ENCODE measurements around the gene BRINP3. TPM values are rescaled to one million over a fixed set of nuclear protein-coding genes. Genes with fewer than 3 reads are reported as not detected.

The BRINP3 gene
- total RNA-seq, 1 donor from 2014 or later: not detected

- FAIRE-seq (no peak), DNase-seq (ENCODE audit: low read depth) (no peak)
- Histone ChIP-seq H3K27ac (ENCODE audit: low read depth, low read length) (no peak overlapping the region), H2AFZ (ENCODE audit: low read depth, low read length) (no peak overlapping the region), H3K79me2 (ENCODE audit: insufficient read depth, low read length) (no peaks in the 10 kb centered on the region), H4K20me1 (ENCODE audit: insufficient read depth, low read length) (no peaks in the 10 kb centered on the region), H3K27me3 (ENCODE audit: insufficient read depth, low read length) (no peaks in the 10 kb centered on the region), H3K36me3 (ENCODE audit: insufficient read depth, low read length) (no peaks in the 10 kb centered on the region), H3K9ac (ENCODE audit: low read length) (no peak overlapping the region), H3K4me3 (ENCODE audit: insufficient read depth, low read depth, low read length) (no peak overlapping the region), H3K4me2 (ENCODE audit: low read length) (no peak overlapping the region), H3K9me3 (ENCODE audit: insufficient read depth, low read depth, low read length) (no peaks in the 10 kb centered on the region), H3K4me1 (ENCODE audit: insufficient read depth, low read length) (no peaks in the 10 kb centered on the region)
- no peak for TF ChIP-seq EZH2 (IDR thresholded peaks at IDR 0.05; ENCODE audit: insufficient read depth, low read length)
- no peak for TF ChIP-seq CTCF (IDR thresholded peaks at IDR 0.05; ENCODE audit: insufficient read depth, low read depth, low read length)
- no peaks in the 10 kb centered on the region for H3K27me3 Mint-ChIP-seq (ENCODE audit: low read depth, unreplicated experiment)
- no peak overlapping the region for H3K27ac Mint-ChIP-seq (ENCODE audit: unreplicated experiment)
- no peak overlapping the region for H3K4me3 Mint-ChIP-seq (ENCODE audit: unreplicated experiment)
- no peaks in the 10 kb centered on the region for H3K36me3 Mint-ChIP-seq (ENCODE audit: low read depth, unreplicated experiment)
- no peaks in the 10 kb centered on the region for H3K4me1 Mint-ChIP-seq (ENCODE audit: low read depth, unreplicated experiment)
- no peaks in the 10 kb centered on the region for H3K9me3 Mint-ChIP-seq (ENCODE audit: unreplicated experiment)
These were observed 285.0 kb downstream of the BRINP3 start for GRCh38 chr1:190192627-190193026.

GRCh38 chr1:190183588-190183987 is 294.1 kb downstream of the BRINP3 start:
- Histone ChIP-seq H4K20me1 (ENCODE audit: insufficient read depth, low read length) (no peaks in the 10 kb centered on the region), H3K36me3 (ENCODE audit: insufficient read depth, low read length) (no peaks in the 10 kb centered on the region), H3K9ac (ENCODE audit: low read length) (no peak overlapping the region), H2AFZ (ENCODE audit: low read depth, low read length) (no peak overlapping the region), H3K4me1 (ENCODE audit: insufficient read depth, low read length) (peaks cover 8% of the 10 kb centered on the region), H3K4me3 (ENCODE audit: insufficient read depth, low read depth, low read length) (no peak overlapping the region), H3K27me3 (ENCODE audit: insufficient read depth, low read length) (no peaks in the 10 kb centered on the region), H3K9me3 (ENCODE audit: insufficient read depth, low read depth, low read length) (no peaks in the 10 kb centered on the region), H3K79me2 (ENCODE audit: insufficient read depth, low read length) (no peaks in the 10 kb centered on the region), H3K27ac (ENCODE audit: low read depth, low read length) (no peak overlapping the region), H3K4me2 (ENCODE audit: low read length) (no peak overlapping the region)
- no peak for FAIRE-seq
- DNase-seq (ENCODE audit: low read depth): no peak
- Mint-ChIP-seq H3K9me3 (ENCODE audit: unreplicated experiment) (no peaks in the 10 kb centered on the region), H3K4me3 (ENCODE audit: unreplicated experiment) (no peak overlapping the region), H3K27ac (ENCODE audit: unreplicated experiment) (no peak overlapping the region), H3K4me1 (ENCODE audit: low read depth, unreplicated experiment) (peaks cover 6% of the 10 kb centered on the region), H3K27me3 (ENCODE audit: low read depth, unreplicated experiment) (no peaks in the 10 kb centered on the region), H3K36me3 (ENCODE audit: low read depth, unreplicated experiment) (no peaks in the 10 kb centered on the region)
- no peak for TF ChIP-seq CTCF (IDR thresholded peaks at IDR 0.05; ENCODE audit: insufficient read depth, low read depth, low read length)
- TF ChIP-seq EZH2 (IDR thresholded peaks at IDR 0.05; ENCODE audit: insufficient read depth, low read length): no peak

DNA sequence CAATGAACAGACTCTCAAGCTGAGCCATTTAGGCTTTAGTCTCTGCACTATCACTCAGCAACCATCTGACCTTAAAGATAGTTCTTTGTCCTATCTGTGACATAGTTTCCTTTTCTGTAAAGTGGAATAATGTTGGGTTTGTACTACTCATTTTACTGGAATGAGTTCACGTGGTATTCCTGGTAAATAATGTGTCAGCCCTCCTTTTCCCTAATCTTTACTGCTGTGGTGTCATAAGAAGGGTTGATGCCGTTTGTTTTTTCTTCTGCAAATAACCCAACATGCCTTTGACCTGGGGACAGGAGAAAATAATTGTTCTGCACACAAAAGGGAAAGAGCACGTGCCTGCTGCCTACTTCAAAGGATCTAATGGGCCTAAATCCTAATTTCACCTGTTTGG is 297.8 kb downstream of the BRINP3 start:
- no peak for FAIRE-seq
- Histone ChIP-seq H2AFZ (ENCODE audit: low read depth, low read length) (no peak overlapping the region), H3K9me3 (ENCODE audit: insufficient read depth, low read depth, low read length) (no peaks in the 10 kb centered on the region)

More for the DNA sequence above, 297.8 kb downstream of the BRINP3 start:
- Histone ChIP-seq H3K4me2 (ENCODE audit: low read length) (peak overlapping the region; percentile 52), H3K27me3 (ENCODE audit: insufficient read depth, low read length) (no peaks in the 10 kb centered on the region), H3K4me1 (ENCODE audit: insufficient read depth, low read length) (peaks cover 12% of the 10 kb centered on the region), H4K20me1 (ENCODE audit: insufficient read depth, low read length) (no peaks in the 10 kb centered on the region), H3K4me3 (ENCODE audit: insufficient read depth, low read depth, low read length) (no peak overlapping the region), H3K27ac (ENCODE audit: low read depth, low read length) (peak overlapping the region; percentile 34), H3K79me2 (ENCODE audit: insufficient read depth, low read length) (no peaks in the 10 kb centered on the region), H3K36me3 (ENCODE audit: insufficient read depth, low read length) (no peaks in the 10 kb centered on the region), H3K9ac (ENCODE audit: low read length) (no peak overlapping the region)
- peak; percentile 72 for DNase-seq (ENCODE audit: low read depth)
- Mint-ChIP-seq H3K4me3 (ENCODE audit: unreplicated experiment) (no peak overlapping the region), H3K9me3 (ENCODE audit: unreplicated experiment) (no peaks in the 10 kb centered on the region), H3K4me1 (ENCODE audit: low read depth, unreplicated experiment) (peaks cover 6% of the 10 kb centered on the region), H3K27ac (ENCODE audit: unreplicated experiment) (no peak overlapping the region), H3K36me3 (ENCODE audit: low read depth, unreplicated experiment) (no peaks in the 10 kb centered on the region), H3K27me3 (ENCODE audit: low read depth, unreplicated experiment) (no peaks in the 10 kb centered on the region)
- TF ChIP-seq EZH2 (IDR thresholded peaks at IDR 0.05; ENCODE audit: insufficient read depth, low read length) (no peak), CTCF (IDR thresholded peaks at IDR 0.05; ENCODE audit: insufficient read depth, low read depth, low read length) (no peak)

Measured in astrocyte (in vitro differentiated cells and primary cell).